ENCODE data around the gene FOXO6.

The FOXO6 gene

GRCh38 chr1:41353744-41354143 lies 7.5 kb upstream of the FOXO6 start:
- DNase-seq: no peak

GRCh38 chr1:41354956-41355355 lies 6.3 kb upstream of the FOXO6 start:
- no peak for DNase-seq

- DNase-seq: no peak
These were observed 5.9 kb upstream of the FOXO6 start for GRCh38 chr1:41355356-41355755.

- DNase-seq: no peak
These were observed 5.5 kb upstream of the FOXO6 start for GRCh38 chr1:41355761-41356160.

GRCh38 chr1:41356752-41357151 lies 4.5 kb upstream of the FOXO6 start:
- no peak for DNase-seq

- no peak for DNase-seq
These were observed 3.7 kb upstream of the FOXO6 start for GRCh38 chr1:41357451-41358101.

- no peak for DNase-seq
These were observed 2.9 kb upstream of the FOXO6 start for GRCh38 chr1:41358131-41359021.

- no peak for DNase-seq
These were observed 1.8 kb upstream of the FOXO6 start for GRCh38 chr1:41359211-41360073.

- no peak for DNase-seq
These were observed 1.0 kb upstream of the FOXO6 start for GRCh38 chr1:41360074-41360785.

- no peak for DNase-seq
These were observed 492 bp downstream of the FOXO6 start for GRCh38 chr1:41361495-41362356.

- no peak for DNase-seq
These were observed 1.1 kb downstream of the FOXO6 start for GRCh38 chr1:41362357-41362721.

GRCh38 chr1:41362749-41363590 lies 1.7 kb downstream of the FOXO6 start:
- no peak for DNase-seq

GRCh38 chr1:41363591-41364320 lies 2.5 kb downstream of the FOXO6 start:
- DNase-seq: no peak

- DNase-seq: no peak
These were observed 3.4 kb downstream of the FOXO6 start for GRCh38 chr1:41364442-41365319.

- DNase-seq: no peak
These were observed 4.0 kb downstream of the FOXO6 start for GRCh38 chr1:41365320-41365633.

GRCh38 chr1:41365772-41366454 lies 4.7 kb downstream of the FOXO6 start:
- DNase-seq: peak; percentile 66

- DNase-seq: peak; percentile 65
These were observed 5.4 kb downstream of the FOXO6 start for GRCh38 chr1:41366455-41367287.

GRCh38 chr1:41367288-41367642 lies 6.0 kb downstream of the FOXO6 start:
- DNase-seq: no peak
